SK-N-SH (cell line): ENCODE results near the gene TTF2. TPM values are rescaled to one million over a fixed set of nuclear protein-coding genes. Genes with fewer than 3 reads are reported as not detected.
A peak's percentile ranks its signal among the peaks of the same experiment; 100 is the strongest.

Source experiments
- CTCF ChIA-PET: fragments of 300-600, 350-600 bp; formaldehyde crosslinking; extraction: SDS; loops from one replicate; lab custom pipeline; 2021; lab: Yijun Ruan, JAX
- POLR2A ChIA-PET: fragments of 350-600 bp; sonication (Branson Sonifier 250); formaldehyde crosslinking; extraction: SDS; loops from one replicate; lab custom pipeline; 2020; ENCODE audit warnings: antibody characterized with exemption, inconsistent platforms; lab: Yijun Ruan, JAX
- DNase-seq: peaks from one replicate; pipeline ENCODE4 v3.0.0; 2012
- H2AFZ ChIP-seq: fragments of 200-600 bp; sonication (generic); 2 replicates; pipeline ENCODE4 v1.8.1; 2016; ENCODE audit warnings: antibody characterized with exemption, mild to moderate bottlenecking, low read depth
- H3F3A ChIP-seq: fragments of 200-600 bp; sonication (generic); replicated peaks from 2 replicates; pipeline ENCODE3; 2016; ENCODE audit warnings: antibody characterized with exemption, mild to moderate bottlenecking; ENCODE audit not compliant: insufficient read depth
- H3K27ac ChIP-seq, 2 experiments: fragments of 200-500 bp in 1 of 2; fragments of 200-600 bp in 1 of 2; sonication (Bioruptor generic) in 1 of 2; sonication (generic), shearing (Covaris generic) in 1 of 2; 2 replicates each; pipeline versions ENCODE4 v1.5.1 to v1.6.1; 2014 to 2016; ENCODE audit warnings: low read depth in 2 of 2, inconsistent platforms in 1 of 2, low read length in 1 of 2, mild to moderate bottlenecking in 1 of 2, mixed read lengths in 1 of 2
- H3K27me3 ChIP-seq: fragments of 200-600 bp; sonication (generic), shearing (Covaris generic); 2 replicates; pipeline ENCODE4 v1.6.1; 2016; ENCODE audit warnings: mixed run types; ENCODE audit not compliant: insufficient read depth
- H3K36me3 ChIP-seq, 2 experiments: fragments of 200-500 bp in 1 of 2; fragments of 200-600 bp in 1 of 2; sonication (Bioruptor generic) in 1 of 2; sonication (generic) in 1 of 2; replicated peaks in 1 of 2; 2 replicates each; pipeline versions ENCODE3 to v1.5.1; 2014 to 2016; ENCODE audit warnings: low read length in 1 of 2, mild to moderate bottlenecking in 1 of 2; ENCODE audit not compliant: insufficient read depth in 2 of 2, control insufficient read depth in 1 of 2
- H3K4me1 ChIP-seq, 2 experiments: fragments of 200-500 bp in 1 of 2; fragments of 200-600 bp in 1 of 2; sonication (Bioruptor generic) in 1 of 2; sonication (generic), shearing (Covaris generic) in 1 of 2; 2 replicates each; pipeline versions ENCODE4 v1.5.1 to v1.6.1; 2014 to 2016; ENCODE audit warnings: low read depth in 1 of 2, low read length in 1 of 2, mixed run types in 1 of 2; ENCODE audit not compliant: insufficient read depth in 2 of 2, control insufficient read depth in 1 of 2
- H3K4me2 ChIP-seq: fragments of 200-600 bp; sonication (generic), shearing (Covaris generic); 2 replicates; pipeline ENCODE4 v1.6.1; 2017; ENCODE audit warnings: mixed run types
- H3K4me3 ChIP-seq, 2 experiments: fragments of 200-500 bp in 1 of 2; fragments of 200-600 bp in 1 of 2; sonication (Bioruptor generic) in 1 of 2; sonication (generic), shearing (Covaris generic) in 1 of 2; 2 replicates each; pipeline versions ENCODE4 v1.5.1 to v1.8.1; 2014 to 2016; ENCODE audit warnings: low read depth in 2 of 2, inconsistent platforms in 1 of 2, low read length in 1 of 2, mild to moderate bottlenecking in 1 of 2, mixed read lengths in 1 of 2, moderate library complexity in 1 of 2
- H3K79me2 ChIP-seq: fragments of 200-600 bp; sonication (generic); 2 replicates; pipeline ENCODE4 v1.8.1; 2017; ENCODE audit warnings: mild to moderate bottlenecking; ENCODE audit not compliant: insufficient read depth
- H3K9ac ChIP-seq: fragments of 200-600 bp; sonication (generic); 2 replicates; pipeline ENCODE4 v1.6.1; 2017; ENCODE audit warnings: mixed run types
- H3K9me2 ChIP-seq: fragments of 200-600 bp; sonication (generic); 2 replicates; pipeline ENCODE4 v1.6.1; 2017; ENCODE audit warnings: mixed run types
- H3K9me3 ChIP-seq: fragments of 200-600 bp; sonication (generic); 2 replicates; pipeline ENCODE4 v1.6.1; 2017; ENCODE audit warnings: mixed run types, mild to moderate bottlenecking, moderate library complexity
- H4K20me1 ChIP-seq: fragments of 200-600 bp; sonication (generic); 2 replicates; pipeline ENCODE4 v1.6.1; 2017; ENCODE audit warnings: mild to moderate bottlenecking, mixed run types; ENCODE audit not compliant: insufficient read depth
- CHD2 ChIP-seq: fragments of 150-350 bp; IDR thresholded peaks from 2 replicates; pipeline ENCODE4 v1.6.1; 2018; ENCODE audit warnings: low read length; ENCODE audit not compliant: partially characterized antibody
- EZH2phosphoT487 ChIP-seq: fragments of 200-600 bp; sonication (generic); IDR thresholded peaks from 2 replicates; pipeline ENCODE4 v1.6.1; 2017; ENCODE audit warnings: low read depth, mixed run types, mild to moderate bottlenecking, antibody characterized with exemption, moderate library complexity, borderline replicate concordance
- FOXM1 ChIP-seq: IDR thresholded peaks from 2 replicates; pipeline ENCODE4 v1.4.0; 2012; ENCODE audit warnings: low read depth, mild to moderate bottlenecking
- IRF3 ChIP-seq: fragments of 150-350 bp; IDR thresholded peaks from 2 replicates; pipeline ENCODE4 v1.6.1; 2016; ENCODE audit warnings: mild to moderate bottlenecking, low read depth, low read length
- MEF2A ChIP-seq: IDR thresholded peaks from 2 replicates; pipeline ENCODE4 v1.4.0; 2012; ENCODE audit warnings: low read depth, borderline replicate concordance
- RAD21 ChIP-seq: IDR thresholded peaks from 2 replicates; pipeline ENCODE4 v1.6.1; 2012; ENCODE audit warnings: mild to moderate bottlenecking, low read length
- RCOR1 ChIP-seq: fragments of 150-350 bp; IDR thresholded peaks from 2 replicates; pipeline ENCODE4 v1.6.1; 2017; ENCODE audit warnings: antibody characterized with exemption, low read length
- RFX5 ChIP-seq: IDR thresholded peaks from 2 replicates; pipeline ENCODE4 v1.6.1; 2012; ENCODE audit warnings: mild to moderate bottlenecking, improper control_type of control experiment, low read length
- SIN3A ChIP-seq: IDR thresholded peaks from 2 replicates; pipeline ENCODE4 v1.6.1; 2012; ENCODE audit warnings: low read depth, mild to moderate bottlenecking, low read length, moderate library complexity, borderline replicate concordance
- SMC3 ChIP-seq: IDR thresholded peaks from 2 replicates; pipeline ENCODE4 v1.6.1; 2012; ENCODE audit warnings: low read depth, low read length, improper control_type of control experiment
- TAF1 ChIP-seq: IDR thresholded peaks from 2 replicates; pipeline ENCODE4 v1.6.1; 2012; ENCODE audit warnings: low read depth, mild to moderate bottlenecking, low read length, moderate library complexity, borderline replicate concordance
- TCF12 ChIP-seq: IDR thresholded peaks from 2 replicates; pipeline ENCODE4 v1.4.0; 2012
- TEAD4 ChIP-seq: IDR thresholded peaks from 2 replicates; pipeline ENCODE4 v1.4.0; 2012; ENCODE audit warnings: mild to moderate bottlenecking, borderline replicate concordance; ENCODE audit not compliant: insufficient read depth
- WGBS: methylation state at CpG from one replicate; pipeline ENCODE4 v1.1.6; 2017; ENCODE audit warnings: low lambda C conversion rate; 5-methylcytosine and 5-hydroxymethylcytosine counted together
- polyA plus RNA-seq, 3 experiments: library from polyadenylated mRNA; depleted of rRNA; stranded (reverse); fragments of >200 nt; gene quantifications; 2 replicates each; pipeline ENCODE4 v1.2.3, GENCODE V29; 2012
- TF ChIP-seq, protein P1 (sequence below): fragments of 200-600 bp; sonication (generic); IDR thresholded peaks from 2 replicates; pipeline ENCODE4 v1.6.1; 2017; ENCODE audit warnings: antibody characterized with exemption, mild to moderate bottlenecking, moderate library complexity

Gene TTF2
- polyA plus RNA-seq, 1 of the 3 experiments (the other 2 are of a cell fraction) = 10.8 TPM

GRCh38 chr1:117124661-117125060 is 64.5 kb downstream of the TTF2 start (continued):
- TF ChIP-seq MEF2A = no peak
- TF ChIP-seq EZH2phosphoT487 = no peak
- TF ChIP-seq TCF12 = no peak
- TF ChIP-seq FOXM1 = no peak
- no peak for TF ChIP-seq RFX5
- TF ChIP-seq CHD2 = no peak

DNA sequence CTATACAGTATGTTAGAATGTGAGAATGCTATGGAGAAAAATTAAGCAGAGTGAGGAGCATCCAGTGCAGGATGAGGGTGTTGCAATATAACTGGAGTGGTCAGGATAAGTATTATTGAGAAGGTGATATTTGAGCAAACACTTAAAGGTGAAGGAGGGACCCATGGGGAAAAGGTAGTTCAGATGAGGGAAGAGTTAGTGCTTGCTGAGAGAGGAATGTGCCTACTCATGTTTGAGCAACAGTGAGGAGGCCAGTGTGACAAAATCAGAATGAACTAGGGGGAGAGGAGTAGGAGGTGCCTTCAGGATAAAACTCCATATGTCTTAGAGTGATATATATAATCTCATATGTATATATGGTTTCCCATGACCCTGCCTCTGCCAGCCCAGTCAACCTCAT is 67.7 kb downstream of the TTF2 start:
- H3K9ac ChIP-seq = no peak overlapping the region
- CTCF ChIA-PET = interaction anchor here (0.7 to 3.3 kb wide), 21 partner anchors 8 to 553 kb away, joined by 3 to 78 read pairs (median 6); no protein-coding TSS in a partner anchor
- H3K4me1 ChIP-seq = peaks cover 0 to 8% of the 10 kb centered on the region in 2 experiments; a peak in 2 of 4 replicates
- no peaks in the 10 kb centered on the region for H3F3A ChIP-seq
- H3K27me3 ChIP-seq = no peaks in the 10 kb centered on the region
- TF ChIP-seq FOXM1 = no peak
- TF ChIP-seq TEAD4 = no peak
- no peak for TF ChIP-seq RCOR1
- TF ChIP-seq SMC3 = no peak
- no peak for TF ChIP-seq RAD21
- peak overlapping the region; percentile 81; the same call in 1 of the 2 replicates for H2AFZ ChIP-seq
- H3K27ac ChIP-seq = no peak overlapping the region
- POLR2A ChIA-PET = no interaction called here
- no peaks in the 10 kb centered on the region for H3K9me2 ChIP-seq
- no peak overlapping the region for H3K4me3 ChIP-seq
- H3K9me3 ChIP-seq = no peaks in the 10 kb centered on the region
- H4K20me1 ChIP-seq = no peaks in the 10 kb centered on the region
- no peak overlapping the region for H3K4me2 ChIP-seq
- no peaks in the 10 kb centered on the region for H3K36me3 ChIP-seq
- no peak for DNase-seq
- H3K79me2 ChIP-seq = no peaks in the 10 kb centered on the region

DNA sequence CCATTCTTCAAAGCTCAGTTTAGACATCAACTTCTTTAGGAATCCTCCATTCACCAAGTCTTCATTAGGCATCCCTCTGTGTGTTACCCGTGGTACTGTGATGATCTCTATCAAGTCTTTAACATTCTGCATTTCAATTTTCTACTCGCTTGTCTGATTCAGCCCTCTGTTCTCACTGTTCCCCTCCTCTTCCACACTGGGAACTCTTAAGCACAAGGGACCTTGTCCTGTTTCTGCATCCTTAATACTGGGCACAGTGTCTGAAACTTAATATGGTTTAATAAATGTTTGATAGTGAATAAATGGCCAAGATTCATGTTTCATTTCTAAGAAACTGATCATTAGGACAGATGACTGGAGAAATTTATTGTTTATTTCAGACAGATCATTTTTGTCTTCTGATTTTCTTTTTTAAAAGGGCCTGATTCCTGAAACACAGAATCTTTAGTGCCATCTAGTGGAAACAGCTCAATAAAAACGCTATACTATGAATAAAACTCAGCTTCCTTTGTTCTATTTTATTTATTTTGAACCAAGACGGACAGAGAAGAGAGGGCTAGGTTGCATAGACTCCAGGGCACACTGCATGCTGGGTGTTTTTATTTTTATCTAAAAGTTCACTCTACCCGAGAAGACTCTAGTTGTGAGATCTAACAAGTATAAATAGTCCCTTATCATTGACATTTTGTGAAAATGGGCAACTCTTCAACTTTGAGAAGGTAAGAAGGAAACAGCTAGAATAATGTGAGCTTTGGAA is 68.4 kb downstream of the TTF2 start:
- CTCF ChIA-PET = interaction anchor here (0.6 to 3.3 kb wide), 41 partner anchors 9 to 626 kb away, joined by 3 to 78 read pairs (median 4); partner anchors contain the start of genes TTF2 and VTCN1
- Histone ChIP-seq H3K4me3 (no peak overlapping the region; a peak in 1 of 4 replicates), H3K9me3 (no peaks in the 10 kb centered on the region), H3K79me2 (no peaks in the 10 kb centered on the region), H3K27me3 (no peaks in the 10 kb centered on the region), H4K20me1 (no peaks in the 10 kb centered on the region), H3K36me3 (no peaks in the 10 kb centered on the region), H2AFZ (peak overlapping the region; percentile 81)
- POLR2A ChIA-PET = no interaction called here
- TF ChIP-seq TEAD4 = no peak
- peak; percentile 50 for TF ChIP-seq SMC3
- TF ChIP-seq, protein P1, sequence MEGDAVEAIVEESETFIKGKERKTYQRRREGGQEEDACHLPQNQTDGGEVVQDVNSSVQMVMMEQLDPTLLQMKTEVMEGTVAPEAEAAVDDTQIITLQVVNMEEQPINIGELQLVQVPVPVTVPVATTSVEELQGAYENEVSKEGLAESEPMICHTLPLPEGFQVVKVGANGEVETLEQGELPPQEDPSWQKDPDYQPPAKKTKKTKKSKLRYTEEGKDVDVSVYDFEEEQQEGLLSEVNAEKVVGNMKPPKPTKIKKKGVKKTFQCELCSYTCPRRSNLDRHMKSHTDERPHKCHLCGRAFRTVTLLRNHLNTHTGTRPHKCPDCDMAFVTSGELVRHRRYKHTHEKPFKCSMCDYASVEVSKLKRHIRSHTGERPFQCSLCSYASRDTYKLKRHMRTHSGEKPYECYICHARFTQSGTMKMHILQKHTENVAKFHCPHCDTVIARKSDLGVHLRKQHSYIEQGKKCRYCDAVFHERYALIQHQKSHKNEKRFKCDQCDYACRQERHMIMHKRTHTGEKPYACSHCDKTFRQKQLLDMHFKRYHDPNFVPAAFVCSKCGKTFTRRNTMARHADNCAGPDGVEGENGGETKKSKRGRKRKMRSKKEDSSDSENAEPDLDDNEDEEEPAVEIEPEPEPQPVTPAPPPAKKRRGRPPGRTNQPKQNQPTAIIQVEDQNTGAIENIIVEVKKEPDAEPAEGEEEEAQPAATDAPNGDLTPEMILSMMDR = peak; percentile 76
- TF ChIP-seq IRF3 = no peak
- no peak for TF ChIP-seq SIN3A
- TF ChIP-seq FOXM1 = no peak
- TF ChIP-seq RAD21 = peak; percentile 69
- no peak for TF ChIP-seq TAF1
- TF ChIP-seq, all 33 proteins: peak for 3
- peak; percentile 47 for DNase-seq
- peaks cover 0 to 8% of the 10 kb centered on the region in 2 experiments; a peak in 2 of 4 replicates for H3K4me1 ChIP-seq
- no peak overlapping the region for H3K4me2 ChIP-seq
- peak overlapping the region; percentile 29; the same call in 1 of the 2 replicates for H3K9ac ChIP-seq
- H3F3A ChIP-seq = no peaks in the 10 kb centered on the region
- peak overlapping the region in 1 of 2 experiments; percentile 42; a peak in 1 of 4 replicates for H3K27ac ChIP-seq
- 28% methylated on average over 5 of the region's 5 CpGs for WGBS
- H3K9me2 ChIP-seq = no peaks in the 10 kb centered on the region
